Measurements from ENCODE around the gene C10orf105.

Gene C10orf105

DNA sequence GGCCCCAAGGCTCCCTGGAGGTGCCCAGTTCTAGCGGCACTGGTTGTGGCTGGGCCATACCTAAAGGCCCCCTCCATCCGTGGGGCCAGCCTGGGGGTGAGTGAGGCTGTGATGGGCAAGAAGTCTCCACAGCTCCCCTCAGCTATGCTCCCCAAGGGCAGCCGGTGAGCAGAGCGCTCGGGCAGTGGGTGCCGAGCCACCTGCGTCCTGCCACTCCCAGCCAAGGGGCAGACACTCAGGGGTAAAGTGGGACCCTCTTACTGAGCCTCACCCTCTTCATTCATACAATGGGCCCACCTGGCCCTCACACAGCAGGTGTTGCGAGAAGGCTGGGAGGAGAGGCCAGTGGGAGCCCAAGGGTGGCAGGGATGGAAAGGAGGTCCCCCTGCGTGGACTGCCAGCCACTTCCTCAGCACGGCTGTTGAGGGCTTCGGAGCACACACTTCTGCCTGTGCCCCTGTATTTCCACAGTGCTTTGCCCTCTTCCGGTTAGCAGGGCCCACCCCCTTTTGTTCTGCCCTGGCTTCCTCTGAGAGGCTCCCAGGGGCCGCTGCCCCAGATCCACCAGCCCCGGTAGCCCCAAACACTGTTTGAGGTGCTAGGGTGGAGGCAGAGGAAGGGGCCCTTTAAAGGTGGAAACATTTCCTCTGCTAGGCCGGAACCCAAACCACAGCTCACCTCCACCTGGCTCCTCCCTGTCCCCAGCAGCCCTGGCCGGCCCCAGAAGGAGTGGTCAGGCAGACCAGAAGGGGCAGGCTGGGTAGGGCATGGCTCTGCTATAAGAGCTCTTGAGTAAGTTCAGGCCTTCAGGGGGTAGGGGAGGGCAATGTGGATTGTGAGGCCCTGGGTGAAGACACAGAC is 16.4 kb upstream of the C10orf105 start:
- no peak for DNase-seq

DNA sequence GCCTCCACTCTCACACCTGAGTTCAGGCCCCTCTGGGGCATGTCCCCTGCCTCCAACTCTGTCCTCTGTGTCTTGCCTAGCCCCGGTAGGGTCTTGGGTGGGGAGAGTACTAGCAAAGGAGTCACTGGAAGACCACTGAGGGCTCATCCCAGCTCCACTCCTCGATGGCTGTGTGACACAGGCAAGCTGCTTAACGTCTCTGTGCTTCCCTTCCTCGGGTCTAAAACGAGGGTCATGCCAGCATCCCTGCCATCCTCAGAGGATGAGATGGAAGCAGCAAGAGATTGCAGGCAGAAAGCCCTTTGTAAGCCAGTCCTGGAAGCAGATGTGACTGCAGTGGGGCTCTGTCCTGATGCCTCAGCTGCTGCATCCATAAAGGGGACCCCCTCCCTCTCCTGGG is 15.2 kb upstream of the C10orf105 start:
- DNase-seq = no peak

- DNase-seq = no peak
Observed at GRCh38 chr10:71731791-71732190, 12.2 kb upstream of the C10orf105 start.

- DNase-seq = no peak
Observed at GRCh38 chr10:71729161-71729636, 9.6 kb upstream of the C10orf105 start.

DNA sequence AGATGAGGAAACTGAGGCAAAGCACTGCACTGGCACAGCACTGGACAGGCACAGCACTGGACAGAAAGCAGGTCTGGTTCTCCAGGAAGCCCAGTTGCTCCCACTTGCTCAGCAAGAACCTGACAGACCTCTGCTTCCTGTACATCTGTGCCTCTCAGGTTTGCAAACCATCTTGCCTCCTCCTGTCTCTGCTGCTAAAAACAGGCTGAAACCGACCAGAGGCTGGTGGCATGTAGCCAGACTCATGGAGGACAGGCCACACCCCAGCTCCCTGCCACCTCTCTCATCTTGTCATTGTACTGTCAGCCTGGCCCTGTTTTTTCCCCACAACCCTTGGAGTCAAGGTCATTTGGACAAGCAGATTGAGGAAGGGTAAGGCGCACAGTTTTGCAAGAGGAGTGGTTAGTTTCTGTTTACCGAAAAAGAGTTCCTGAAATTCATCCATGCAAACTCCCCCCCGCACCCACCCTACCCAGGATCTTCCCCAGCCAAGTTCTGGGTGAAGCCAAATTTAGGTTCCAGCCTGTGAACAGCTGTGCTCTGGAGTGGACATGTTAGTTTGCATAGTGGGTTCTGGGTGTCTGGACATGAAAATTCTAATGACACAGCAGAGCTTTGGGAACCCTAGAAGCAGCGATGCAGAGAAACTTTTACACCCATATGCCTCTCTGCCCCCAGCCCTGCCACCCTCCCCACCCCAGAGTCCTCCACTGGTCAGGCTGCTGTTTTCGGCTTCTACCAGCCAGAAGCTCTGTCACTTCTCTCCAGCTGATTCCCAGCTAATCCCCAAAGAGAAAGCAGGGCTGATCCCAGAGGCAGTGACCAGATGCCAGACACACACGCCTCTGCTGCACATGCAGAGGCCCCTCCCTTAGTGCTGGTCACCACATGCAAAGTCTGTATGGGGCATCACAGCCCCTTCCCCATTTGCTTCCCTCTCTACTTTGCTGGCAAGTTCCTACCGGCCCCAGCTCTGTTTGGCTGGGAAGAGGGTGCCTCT is 8.5 kb upstream of the C10orf105 start:
- no peak for DNase-seq

- no peak for DNase-seq
Observed at GRCh38 chr10:71727105-71727737, 7.6 kb upstream of the C10orf105 start.

DNA sequence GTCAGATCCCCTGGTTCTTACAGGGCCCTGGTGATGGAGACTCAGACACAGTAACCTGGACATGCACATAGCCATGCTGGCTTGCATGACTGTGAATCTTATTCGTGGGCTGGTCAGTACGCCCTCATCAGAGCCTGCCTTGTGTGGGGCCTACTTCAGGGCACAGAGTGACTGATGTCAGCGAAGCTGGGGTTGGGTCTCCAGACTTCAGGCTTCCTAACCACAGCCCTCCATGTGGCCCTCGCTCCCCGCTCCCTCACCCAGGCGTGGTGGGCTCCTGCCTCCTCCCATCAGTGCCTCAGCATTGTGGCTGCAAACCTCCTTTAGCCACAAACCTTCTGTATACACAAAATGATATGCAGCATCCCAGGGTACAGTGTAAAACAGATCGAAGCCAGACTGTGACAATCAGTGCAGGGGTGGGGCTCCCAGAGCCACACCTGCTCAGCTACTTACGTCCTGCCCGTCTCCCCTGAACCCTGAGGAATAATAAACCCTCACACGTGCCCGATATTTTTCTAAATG is 7.1 kb upstream of the C10orf105 start:
- DNase-seq = no peak

DNA sequence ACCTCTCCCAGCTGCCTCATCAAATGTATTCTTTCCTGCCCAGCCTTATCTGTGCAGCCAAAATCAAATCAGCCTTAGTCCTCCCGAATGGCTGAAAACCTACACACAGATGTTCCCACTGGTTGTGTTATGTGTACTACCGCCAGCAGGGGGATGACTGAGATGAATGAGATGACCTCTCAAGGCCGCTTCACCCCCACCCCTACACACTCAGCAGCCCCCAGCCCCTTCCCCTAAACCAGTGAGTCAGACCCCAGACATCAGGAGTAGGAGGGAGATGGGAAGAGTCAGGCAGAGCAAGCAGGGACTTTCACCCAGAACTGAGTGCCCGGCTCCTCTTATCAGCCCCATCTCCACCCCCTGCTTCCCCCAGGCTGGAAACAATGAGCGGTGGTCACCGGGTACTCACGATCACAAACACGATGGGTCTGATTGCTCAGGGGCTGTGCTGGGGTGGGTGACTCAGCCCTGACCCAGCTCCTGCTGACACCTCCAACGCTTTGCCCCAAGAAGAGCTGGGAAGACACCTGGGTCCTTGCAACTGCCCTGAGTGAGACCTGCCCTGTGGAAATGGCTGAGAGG is 6.5 kb upstream of the C10orf105 start:
- no peak for DNase-seq

GRCh38 chr10:71725249-71725648 is 5.7 kb upstream of the C10orf105 start:
- no peak for DNase-seq

- DNase-seq = no peak
Observed at GRCh38 chr10:71724539-71724938, 5.0 kb upstream of the C10orf105 start.

DNA sequence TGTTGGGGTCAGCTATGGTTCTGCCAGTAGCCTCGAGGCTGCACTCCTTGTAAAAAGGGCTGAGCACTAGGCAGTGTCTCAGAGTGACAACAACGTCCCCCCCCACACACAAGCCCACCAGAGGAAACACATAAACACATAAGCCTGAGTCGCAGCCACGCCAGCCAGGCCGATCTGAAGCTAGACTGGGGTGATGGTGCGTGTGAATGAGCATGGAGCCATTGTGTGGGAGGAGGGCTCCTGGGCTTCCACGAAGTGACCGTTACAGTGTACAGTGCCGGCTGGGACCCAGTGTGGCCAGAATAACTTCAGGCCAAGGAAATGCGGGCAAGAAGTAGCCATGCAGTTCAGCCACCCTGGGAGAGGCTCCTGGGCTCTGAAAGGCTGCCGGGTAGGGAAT is 3.7 kb upstream of the C10orf105 start:
- no peak for DNase-seq

DNA sequence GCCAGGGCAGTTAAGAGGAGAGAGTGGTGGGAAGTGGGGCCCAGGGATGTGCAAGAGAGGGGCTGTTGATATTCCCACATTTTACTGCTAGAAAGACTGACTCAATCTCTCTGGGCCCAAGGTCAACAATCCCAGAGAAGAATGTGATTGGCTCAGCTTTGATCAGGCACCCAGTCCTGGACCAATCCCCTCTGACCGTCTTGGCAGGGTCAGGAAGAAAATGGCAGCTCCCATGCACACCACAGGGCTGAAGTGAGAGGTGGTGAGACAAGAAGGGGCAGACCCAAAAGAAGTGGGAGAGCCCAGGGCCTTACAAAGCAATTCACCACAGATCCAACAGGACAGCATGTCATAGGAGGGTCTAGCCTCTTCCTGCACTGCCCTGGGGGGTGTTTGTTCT is 3.3 kb upstream of the C10orf105 start:
- DNase-seq = no peak

- no peak for DNase-seq
Observed at GRCh38 chr10:71721313-71721712, 1.7 kb upstream of the C10orf105 start.

- no peak for DNase-seq
Observed at GRCh38 chr10:71720288-71720687, 710 bp upstream of the C10orf105 start.

GRCh38 chr10:71719042-71719441 is 536 bp downstream of the C10orf105 start:
- DNase-seq = no peak

GRCh38 chr10:71718165-71718698 is 1.3 kb downstream of the C10orf105 start:
- DNase-seq = no peak

DNA sequence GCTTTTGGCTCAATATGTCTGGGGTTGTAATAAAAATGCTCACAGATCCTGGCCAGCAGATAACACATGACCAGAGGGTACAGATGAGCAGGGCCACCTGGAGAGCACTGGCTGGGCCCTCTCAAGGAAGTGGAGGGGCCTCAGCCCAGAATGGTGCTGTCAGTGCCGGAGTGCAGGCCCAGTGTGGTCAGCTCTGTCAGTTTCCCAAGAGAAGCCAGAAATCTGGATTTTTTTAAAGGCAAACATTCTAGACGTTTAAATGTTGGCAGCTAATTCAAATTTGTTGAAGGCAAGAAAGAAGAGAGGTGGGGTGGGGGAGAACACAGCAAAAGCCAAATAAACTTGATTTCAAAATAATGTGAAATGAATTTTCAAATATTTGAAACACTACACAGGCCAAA is 2.0 kb downstream of the C10orf105 start:
- no peak for DNase-seq

DNA sequence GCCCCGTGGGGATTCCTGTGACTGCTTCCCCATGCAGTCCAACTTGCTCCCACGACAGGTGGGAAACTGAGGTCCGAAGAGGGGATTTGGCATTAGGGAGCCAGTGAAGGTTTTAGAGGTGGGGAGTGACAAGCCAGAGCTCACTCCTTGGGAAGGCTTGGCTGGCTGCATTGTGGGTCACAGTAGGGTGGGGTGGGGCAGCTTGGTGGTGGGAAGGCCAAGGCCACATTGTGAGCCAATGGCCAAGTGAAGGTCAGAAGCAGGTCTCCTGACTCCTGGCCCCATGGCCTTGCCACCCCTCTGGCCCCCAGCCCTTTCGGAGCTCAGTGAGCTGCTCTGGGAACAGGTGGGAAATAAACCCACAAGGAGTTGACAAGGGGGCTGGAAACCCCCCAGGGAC is 2.5 kb downstream of the C10orf105 start:
- no peak for DNase-seq

- DNase-seq = no peak
Observed at GRCh38 chr10:71716426-71716825, 3.2 kb downstream of the C10orf105 start.

DNA sequence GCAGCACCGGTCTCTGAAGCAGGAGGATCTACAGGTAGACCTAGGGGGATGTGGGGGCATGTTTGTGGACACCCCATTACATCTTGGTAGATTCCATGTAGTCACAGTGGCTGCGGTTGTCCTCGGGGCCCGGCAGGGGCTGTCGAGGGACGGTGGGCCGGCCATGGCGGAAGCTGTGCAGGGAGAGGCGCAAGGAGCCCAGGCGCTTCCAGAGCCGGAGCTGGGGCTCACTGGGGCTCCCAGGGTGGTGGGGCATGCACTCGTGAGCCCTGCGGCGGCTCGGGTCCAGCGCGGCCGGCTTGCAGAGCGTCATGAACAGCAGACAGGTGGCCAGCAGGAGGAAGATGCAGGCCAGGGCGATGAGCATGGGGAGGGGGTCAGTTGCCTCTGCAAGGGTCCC is 3.7 kb downstream of the C10orf105 start:
- DNase-seq = no peak

DNA sequence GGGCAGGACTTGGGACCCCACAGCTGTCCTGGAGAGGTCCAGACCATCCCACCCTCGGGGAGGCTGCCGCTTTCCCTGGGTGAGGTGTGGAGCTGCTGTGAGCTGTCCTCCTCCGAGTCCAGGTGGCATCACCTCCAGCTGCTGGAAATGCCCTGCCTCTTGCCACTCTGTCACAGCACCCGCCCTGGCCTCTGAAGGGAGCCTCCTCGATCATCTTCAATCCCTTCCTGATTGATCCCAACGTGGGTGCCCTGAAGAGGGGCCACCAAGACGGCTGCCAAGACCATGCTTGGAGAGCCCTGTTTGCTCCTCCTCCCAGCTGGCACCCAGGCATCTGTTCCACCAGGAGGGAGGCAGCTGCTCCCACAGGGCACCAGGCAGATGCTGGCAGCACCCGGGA is 4.6 kb downstream of the C10orf105 start:
- DNase-seq = no peak

GRCh38 chr10:71714592-71714991 is 5.0 kb downstream of the C10orf105 start:
- DNase-seq = no peak

Measured in NCI-H187 treated with DMSO at 0.1 percent for 48 hours (cell line).